Trophoblast cell (in vitro differentiated cells and primary cell): ENCODE data around the gene AQP5.

ENCODE experiments used
- DNase-seq, 2 donors: peaks; one replicate each; pipeline ENCODE4 v3.0.0-alpha.2; 2016
- H2AFZ ChIP-seq: 2 replicates; pipeline ENCODE4 v1.6.1; 2013; ENCODE audit warnings: low read length, moderate library complexity, mild to moderate bottlenecking; ENCODE audit not compliant: insufficient read depth, poor library complexity
- H2AK5ac ChIP-seq: 2 replicates; pipeline ENCODE4 v1.6.1; 2013; ENCODE audit warnings: mild to moderate bottlenecking, low read length
- H2BK120ac ChIP-seq: 2 replicates; pipeline ENCODE4 v1.6.1; 2013; ENCODE audit warnings: low read length, mild to moderate bottlenecking, moderate library complexity; ENCODE audit not compliant: insufficient read depth, poor library complexity
- H2BK12ac ChIP-seq: 2 replicates; pipeline ENCODE4 v1.6.1; 2013; ENCODE audit warnings: mild to moderate bottlenecking, low read length, moderate library complexity
- H2BK5ac ChIP-seq: 2 replicates; pipeline ENCODE4 v1.6.1; 2013; ENCODE audit warnings: low read length, low read depth, moderate library complexity, mild to moderate bottlenecking; ENCODE audit not compliant: poor library complexity
- H3K14ac ChIP-seq: 2 replicates; pipeline ENCODE4 v1.6.1; 2013; ENCODE audit warnings: mild to moderate bottlenecking, low read length
- H3K18ac ChIP-seq: 2 replicates; pipeline ENCODE4 v1.6.1; 2013; ENCODE audit warnings: mild to moderate bottlenecking, low read length
- H3K23ac ChIP-seq: 2 replicates; pipeline ENCODE4 v1.6.1; 2013; ENCODE audit warnings: low read length
- H3K27ac ChIP-seq: 2 replicates; pipeline ENCODE4 v1.5.1; 2013; ENCODE audit warnings: low read depth, mild to moderate bottlenecking, inconsistent platforms, low read length, moderate library complexity
- H3K27me3 ChIP-seq: 2 replicates; pipeline ENCODE4 v1.6.1; 2013; ENCODE audit warnings: inconsistent platforms, mild to moderate bottlenecking, low read length, moderate library complexity; ENCODE audit not compliant: insufficient read depth
- H3K36me3 ChIP-seq, 2 experiments: 1 replicate in 1 of 2; 2 replicates in 1 of 2; pipeline ENCODE4 v1.6.1; 2013; ENCODE audit warnings: low read length in 2 of 2, mild to moderate bottlenecking in 2 of 2, moderate library complexity in 1 of 2; ENCODE audit not compliant: insufficient read depth in 2 of 2, control insufficient read depth in 1 of 2
- H3K4ac ChIP-seq: 2 replicates; pipeline ENCODE4 v1.6.1; 2013; ENCODE audit warnings: low read depth, mild to moderate bottlenecking, low read length, moderate library complexity
- H3K4me1 ChIP-seq, 2 experiments: 1 replicate in 1 of 2; 2 replicates in 1 of 2; pipeline ENCODE4 v1.6.1; 2013; ENCODE audit warnings: low read length in 2 of 2, mild to moderate bottlenecking in 2 of 2, moderate library complexity in 1 of 2; ENCODE audit not compliant: insufficient read depth in 2 of 2, control insufficient read depth in 1 of 2
- H3K4me2 ChIP-seq: 2 replicates; pipeline ENCODE4 v1.6.1; 2013; ENCODE audit warnings: inconsistent platforms, mild to moderate bottlenecking, low read length, moderate library complexity
- H3K4me3 ChIP-seq: 2 replicates; pipeline ENCODE4 v1.5.1; 2013; ENCODE audit warnings: mild to moderate bottlenecking, low read depth, low read length, inconsistent platforms
- H3K79me1 ChIP-seq: one replicate; pipeline ENCODE4 v1.6.1; 2013; ENCODE audit warnings: low read length
- H3K79me2 ChIP-seq: 2 replicates; pipeline ENCODE4 v1.6.1; 2013; ENCODE audit warnings: low read length, mild to moderate bottlenecking; ENCODE audit not compliant: control insufficient read depth, insufficient read depth, poor library complexity
- H3K9ac ChIP-seq: 2 replicates; pipeline ENCODE4 v1.6.1; 2013; ENCODE audit warnings: mild to moderate bottlenecking, low read length
- H3K9me3 ChIP-seq: 2 replicates; pipeline ENCODE4 v1.6.1; 2013; ENCODE audit warnings: low read depth, mild to moderate bottlenecking, control low read depth, inconsistent platforms, low read length; ENCODE audit not compliant: insufficient read depth
- H4K12ac ChIP-seq: 2 replicates; pipeline ENCODE4 v1.6.1; 2013; ENCODE audit warnings: low read depth, mild to moderate bottlenecking, low read length, moderate library complexity
- H4K8ac ChIP-seq: 2 replicates; pipeline ENCODE4 v1.6.1; 2013; ENCODE audit warnings: low read depth, mild to moderate bottlenecking, low read length, moderate library complexity
- H4K91ac ChIP-seq: one replicate; pipeline ENCODE4 v1.6.1; 2013; ENCODE audit warnings: low read depth, mild to moderate bottlenecking, low read length, moderate library complexity
- WGBS: extraction: QIAGEN DNeasy Blood & Tissue Kit; methylation state at CpG from one replicate; pipeline ENCODE4 v1.1.7; 2013; ENCODE audit warnings: missing lambda C conversion rate; ENCODE audit not compliant: insufficient read length, insufficient coverage; ENCODE audit errors: extremely low coverage; 5-methylcytosine and 5-hydroxymethylcytosine counted together

AQP5 gene

GRCh38 chr12:49943625-49943960 is 18.1 kb upstream of the AQP5 start:
- Histone ChIP-seq H3K36me3 (no peaks in the 10 kb centered on the region), H3K23ac (no peak overlapping the region), H3K4me2 (no peak overlapping the region), H2AFZ (no peak overlapping the region), H2BK120ac (no peak overlapping the region), H3K18ac (no peak overlapping the region), H3K4me3 (no peak overlapping the region), H3K79me1 (no peaks in the 10 kb centered on the region), H4K91ac (no peak overlapping the region), H3K9me3 (no peaks in the 10 kb centered on the region), H4K8ac (no peak overlapping the region), H2BK12ac (no peak overlapping the region), H3K14ac (no peak overlapping the region), H2BK5ac (no peak overlapping the region), H2AK5ac (no peak overlapping the region), H4K12ac (no peak overlapping the region), H3K4ac (no peak overlapping the region), H3K4me1 (peaks cover 0 to 2% of the 10 kb centered on the region in 2 experiments), H3K9ac (no peak overlapping the region), H3K27ac (no peak overlapping the region), H3K27me3 (no peaks in the 10 kb centered on the region), H3K79me2 (no peaks in the 10 kb centered on the region)
- no peak for DNase-seq
- no CpG with 5 or more reads among the region's 1 CpG for WGBS

GRCh38 chr12:49944046-49944445 is 17.6 kb upstream of the AQP5 start:
- no peak overlapping the region for H3K18ac ChIP-seq
- no peak overlapping the region for H3K4me3 ChIP-seq
- H2BK12ac ChIP-seq: no peak overlapping the region
- no peaks in the 10 kb centered on the region for H3K79me2 ChIP-seq
- no peak overlapping the region for H3K4me2 ChIP-seq
- H3K23ac ChIP-seq: no peak overlapping the region
- H3K36me3 ChIP-seq: no peaks in the 10 kb centered on the region
- no peak overlapping the region for H4K91ac ChIP-seq
- no peak overlapping the region for H2BK120ac ChIP-seq
- no CpG with 5 or more reads among the region's 5 CpGs for WGBS
- H3K14ac ChIP-seq: no peak overlapping the region
- H2AFZ ChIP-seq: no peak overlapping the region
- no peak overlapping the region for H3K4ac ChIP-seq
- no peak overlapping the region for H2AK5ac ChIP-seq
- H3K9ac ChIP-seq: no peak overlapping the region
- peaks cover 0 to 2% of the 10 kb centered on the region in 2 experiments for H3K4me1 ChIP-seq
- H4K8ac ChIP-seq: no peak overlapping the region
- H3K27ac ChIP-seq: no peak overlapping the region
- no peak overlapping the region for H2BK5ac ChIP-seq
- no peak for DNase-seq
- H4K12ac ChIP-seq: no peak overlapping the region
- H3K27me3 ChIP-seq: no peaks in the 10 kb centered on the region
- H3K9me3 ChIP-seq: no peaks in the 10 kb centered on the region
- no peaks in the 10 kb centered on the region for H3K79me1 ChIP-seq

- H4K12ac ChIP-seq: no peak overlapping the region
- H3K18ac ChIP-seq: no peak overlapping the region
- no peak overlapping the region for H3K9ac ChIP-seq
- no peak for DNase-seq
- no peak overlapping the region for H3K14ac ChIP-seq
- no peaks in the 10 kb centered on the region for H3K27me3 ChIP-seq
- no peaks in the 10 kb centered on the region for H3K79me2 ChIP-seq
- H3K9me3 ChIP-seq: no peaks in the 10 kb centered on the region
- H4K8ac ChIP-seq: no peak overlapping the region
- H2BK12ac ChIP-seq: no peak overlapping the region
- H3K23ac ChIP-seq: no peak overlapping the region
- H3K27ac ChIP-seq: no peak overlapping the region
- no CpG with 5 or more reads among the region's 3 CpGs for WGBS
- H2BK120ac ChIP-seq: no peak overlapping the region
- H2BK5ac ChIP-seq: no peak overlapping the region
- H3K4me1 ChIP-seq: peaks cover 0 to 2% of the 10 kb centered on the region in 2 experiments
- no peak overlapping the region for H3K4me3 ChIP-seq
- no peaks in the 10 kb centered on the region for H3K79me1 ChIP-seq
- H4K91ac ChIP-seq: no peak overlapping the region
- H3K36me3 ChIP-seq: no peaks in the 10 kb centered on the region
- no peak overlapping the region for H2AK5ac ChIP-seq
- no peak overlapping the region for H2AFZ ChIP-seq
- no peak overlapping the region for H3K4me2 ChIP-seq
- no peak overlapping the region for H3K4ac ChIP-seq
These were observed 17.0 kb upstream of the AQP5 start for GRCh38 chr12:49944718-49945117.

GRCh38 chr12:49945394-49946080 is 16.1 kb upstream of the AQP5 start:
- H3K14ac ChIP-seq: no peak overlapping the region
- no peak overlapping the region for H4K91ac ChIP-seq
- H3K27ac ChIP-seq: no peak overlapping the region

More at GRCh38 chr12:49945394-49946080, 16.1 kb upstream of the AQP5 start:
- Histone ChIP-seq H3K9me3 (no peaks in the 10 kb centered on the region), H4K8ac (no peak overlapping the region), H2BK5ac (no peak overlapping the region), H3K79me1 (no peaks in the 10 kb centered on the region), H2BK12ac (no peak overlapping the region), H3K27me3 (no peaks in the 10 kb centered on the region), H2BK120ac (no peak overlapping the region), H3K9ac (no peak overlapping the region), H3K23ac (no peak overlapping the region), H2AK5ac (no peak overlapping the region), H2AFZ (peak overlapping the region; percentile 59), H3K4me3 (no peak overlapping the region), H3K79me2 (no peaks in the 10 kb centered on the region), H3K4me2 (peak overlapping the region; percentile 64), H3K4me1 (peaks cover 0 to 2% of the 10 kb centered on the region in 2 experiments), H3K18ac (no peak overlapping the region), H3K4ac (no peak overlapping the region), H4K12ac (no peak overlapping the region), H3K36me3 (no peaks in the 10 kb centered on the region)
- DNase-seq: peak; percentile 73 to 83
- no CpG with 5 or more reads among the region's 28 CpGs for WGBS
